Stimulated activated CD8-positive, alpha-beta memory T cell treated with anti-CD3 and anti-CD28 coated beads, Interleukin-12 subunit alpha, Interleukin-12 subunit beta, amount 100 ng/mL, for 1 hour (primary cell): ENCODE results near the gene SLC25A53.
"Not testable (repeated sequence)": the region's sequence is repeated elsewhere in the genome, so short reads cannot be mapped to it uniquely, and the experiment has no call there.

Experiments
- DNase-seq: peaks from one replicate; pipeline ENCODE4 v3.0.0-alpha.2; 2020; ENCODE audit warnings: low read depth

Gene SLC25A53

GRCh38 chrX:104134583-104135261 is 22.1 kb downstream of the SLC25A53 start:
- no peak for DNase-seq

GRCh38 chrX:104130808-104131207 is 26.0 kb downstream of the SLC25A53 start:
- no peak for DNase-seq

GRCh38 chrX:104126856-104127255 is 30.0 kb downstream of the SLC25A53 start:
- DNase-seq: no peak

GRCh38 chrX:104122829-104123228 is 34.0 kb downstream of the SLC25A53 start:
- no peak for DNase-seq

- DNase-seq: no peak
These were observed 38.0 kb downstream of the SLC25A53 start for GRCh38 chrX:104118765-104119164.

- DNase-seq: no peak
These were observed 39.0 kb downstream of the SLC25A53 start for GRCh38 chrX:104117759-104118158.

GRCh38 chrX:104113222-104113965 is 43.4 kb downstream of the SLC25A53 start:
- peak; percentile 11 for DNase-seq

- DNase-seq: no peak
These were observed 44.4 kb downstream of the SLC25A53 start, which contains the start of gene ZCCHC18 for GRCh38 chrX:104112326-104112951. Gene ZCCHC18, plus strand, starts transcription at chrX:104112523. Its CDS starts 1,589 bp downstream, at chrX:104114112.

GRCh38 chrX:104110491-104111240 is 46.1 kb downstream of the SLC25A53 start:
- not testable (repeated sequence) for DNase-seq

GRCh38 chrX:104108955-104109354 is 47.9 kb downstream of the SLC25A53 start:
- no peak for DNase-seq

GRCh38 chrX:104105330-104106262 is 51.2 kb downstream of the SLC25A53 start:
- DNase-seq: no peak

- no peak for DNase-seq
These were observed 52.1 kb downstream of the SLC25A53 start for GRCh38 chrX:104104676-104105075.

- no peak for DNase-seq
These were observed 57.9 kb downstream of the SLC25A53 start for GRCh38 chrX:104098919-104099318.

- DNase-seq: peak; percentile 20
These were observed 58.5 kb downstream of the SLC25A53 start for GRCh38 chrX:104098151-104098808.

- no peak for DNase-seq
These were observed 70.9 kb downstream of the SLC25A53 start for GRCh38 chrX:104085919-104086318.

- no peak for DNase-seq
These were observed 71.3 kb downstream of the SLC25A53 start for GRCh38 chrX:104085477-104085876.

- no peak for DNase-seq
These were observed 72.1 kb downstream of the SLC25A53 start for GRCh38 chrX:104084534-104085277.

GRCh38 chrX:104084063-104084462 is 72.7 kb downstream of the SLC25A53 start:
- DNase-seq: no peak

GRCh38 chrX:104077854-104078253 is 79.0 kb downstream of the SLC25A53 start:
- not testable (repeated sequence) for DNase-seq
